Uterus (tissue), 4 donors: ENCODE results near the gene RNF32. TPM values are rescaled to one million over a fixed set of nuclear protein-coding genes. Genes with fewer than 3 reads are reported as not detected.

Experiments
- DNase-seq, 2 donors: peaks; one replicate each; pipeline ENCODE4 v3.0.0-alpha.2; 2019 to 2020
- H3K27ac ChIP-seq, 2 donors: fragments of 200-600 bp; sonication (generic); 1 replicate in 1 of 2; 2 replicates in 1 of 2; pipeline ENCODE4 v1.5.1; 2016 to 2018
- H3K27me3 ChIP-seq, 2 donors: fragments of 200-600 bp; sonication (generic); one replicate each; pipeline ENCODE4 v1.5.1; 2018 to 2019; ENCODE audit warnings: control low read depth in 1 of 2
- H3K36me3 ChIP-seq, 2 donors: fragments of 200-600 bp; sonication (generic); one replicate each; pipeline ENCODE4 v1.5.1; 2019; ENCODE audit warnings: control low read depth in 1 of 2
- H3K4me1 ChIP-seq, 2 donors: fragments of 200-600 bp; sonication (generic); one replicate each; pipeline ENCODE4 v1.5.1; 2018 to 2019; ENCODE audit warnings: control low read depth in 1 of 2
- H3K4me3 ChIP-seq, 2 donors: fragments of 200-600 bp; sonication (generic); 1 replicate in 1 of 2; 2 replicates in 1 of 2; pipeline ENCODE4 v1.5.1; 2018 to 2019; ENCODE audit warnings: mild to moderate bottlenecking in 1 of 2
- H3K9me3 ChIP-seq, 2 donors: fragments of 200-600 bp; sonication (generic); one replicate each; pipeline ENCODE4 v1.5.1; 2019; ENCODE audit warnings: control low read depth in 1 of 2
- CTCF ChIP-seq, 4 experiments: fragments of 200-600 bp in 2 of 4; fragments of 450-650 bp in 2 of 4; sonication (generic) in 2 of 4; IDR thresholded peaks; one replicate each; pipeline ENCODE4 v1.5.1; 2016 to 2019; ENCODE audit warnings: antibody characterized with exemption in 4 of 4, mild to moderate bottlenecking in 2 of 4, moderate library complexity in 1 of 4
- POLR2A ChIP-seq, 2 donors: fragments of 450-650 bp; IDR thresholded peaks; one replicate each; pipeline ENCODE4 v1.6.1; 2016; ENCODE audit warnings: antibody characterized with exemption in 2 of 2, mild to moderate bottlenecking in 1 of 2, moderate library complexity in 1 of 2
- intact Hi-C: fragments of 100-400 bp; cut with DNase I; formaldehyde crosslinking; loops from one replicate; pipeline ENCODE4 v1.15.1; 2023; ENCODE audit warnings: low total_unique reads
- total RNA-seq, 4 donors: library from RNA; depleted of rRNA in 3 of 4; stranded (reverse); fragments of >200 nt in 3 of 4; gene quantifications; one replicate each; pipeline versions ENCODE4 v1.1.0 to v1.2.4, GENCODE V29; 2014 to 2023
- donor health status: DM: yes; HTN: yes; CAD: no.

RNF32 gene
- total RNA-seq, 4 donors from 2014 or later, result 0.41 to 0.58 TPM; not detected in 2

- no peak for DNase-seq
- Histone ChIP-seq H3K4me1 (no peaks in the 10 kb centered on the region), H3K36me3 (no peaks in the 10 kb centered on the region), H3K4me3 (no peak overlapping the region), H3K9me3 (no peaks in the 10 kb centered on the region), H3K27ac (no peak overlapping the region), H3K27me3 (no peaks in the 10 kb centered on the region)
- TF ChIP-seq CTCF (IDR thresholded peaks at IDR 0.05), result no peak
- TF ChIP-seq POLR2A (IDR thresholded peaks at IDR 0.05), result no peak
- intact Hi-C loops, result no loop called here
Measured at GRCh38 chr7:156673902-156674301, 33.3 kb downstream of the RNF32 start.

- H3K4me1 ChIP-seq, result no peaks in the 10 kb centered on the region
- intact Hi-C loops, result no loop called here
- H3K27me3 ChIP-seq, result no peaks in the 10 kb centered on the region
- no peaks in the 10 kb centered on the region for H3K36me3 ChIP-seq
- no peak overlapping the region for H3K27ac ChIP-seq
- H3K9me3 ChIP-seq, result no peaks in the 10 kb centered on the region
- no peak for DNase-seq
- H3K4me3 ChIP-seq, result no peak overlapping the region
- no peak for TF ChIP-seq CTCF (IDR thresholded peaks at IDR 0.05)
- no peak for TF ChIP-seq POLR2A (IDR thresholded peaks at IDR 0.05)
Measured at GRCh38 chr7:156675721-156676120, 35.1 kb downstream of the RNF32 start.

GRCh38 chr7:156676263-156676662 lies 35.7 kb downstream of the RNF32 start:
- Histone ChIP-seq H3K9me3 (no peaks in the 10 kb centered on the region), H3K27ac (no peak overlapping the region), H3K4me1 (no peaks in the 10 kb centered on the region), H3K4me3 (no peak overlapping the region), H3K36me3 (no peaks in the 10 kb centered on the region), H3K27me3 (no peaks in the 10 kb centered on the region)
- TF ChIP-seq CTCF (IDR thresholded peaks at IDR 0.05) (no peak), POLR2A (IDR thresholded peaks at IDR 0.05) (no peak)
- DNase-seq, result no peak
- intact Hi-C loops, result no loop called here

- H3K27ac ChIP-seq, result no peak overlapping the region
- intact Hi-C loops, result no loop called here
- no peaks in the 10 kb centered on the region for H3K4me1 ChIP-seq
- no peak for DNase-seq
- TF ChIP-seq POLR2A (IDR thresholded peaks at IDR 0.05) (no peak), CTCF (IDR thresholded peaks at IDR 0.05) (no peak)
- no peaks in the 10 kb centered on the region for H3K27me3 ChIP-seq
- no peaks in the 10 kb centered on the region for H3K9me3 ChIP-seq
- H3K36me3 ChIP-seq, result no peaks in the 10 kb centered on the region
- no peak overlapping the region for H3K4me3 ChIP-seq
Measured at GRCh38 chr7:156677374-156678054, 36.9 kb downstream of the RNF32 start.

- Histone ChIP-seq H3K4me3 (no peak overlapping the region), H3K27ac (no peak overlapping the region), H3K4me1 (no peaks in the 10 kb centered on the region), H3K27me3 (no peaks in the 10 kb centered on the region), H3K36me3 (no peaks in the 10 kb centered on the region), H3K9me3 (no peaks in the 10 kb centered on the region)
- intact Hi-C loops, result no loop called here
- no peak for TF ChIP-seq CTCF (IDR thresholded peaks at IDR 0.05)
- TF ChIP-seq POLR2A (IDR thresholded peaks at IDR 0.05), result no peak
- DNase-seq, result no peak
Measured at GRCh38 chr7:156680281-156680680, 39.7 kb downstream of the RNF32 start.
